Gastroesophageal sphincter (tissue), 4 donors: Measurements from ENCODE around the gene TSPAN10. TPM values are rescaled to one million over a fixed set of nuclear protein-coding genes. Genes with fewer than 3 reads are reported as not detected.

Experiments
- ATAC-seq: fragments of 150-250 bp; one replicate; pipeline ENCODE4 v1.9.1; 2016; ENCODE audit warnings: mild to moderate bottlenecking, moderate library complexity
- H3K27ac ChIP-seq, 4 donors: fragments of 200-600 bp; sonication (generic) in 3 of 4; 1 replicate in 3 of 4; 2 replicates in 1 of 4; pipeline ENCODE4 v1.5.1; 2016 to 2019
- H3K27me3 ChIP-seq: fragments of 200-600 bp; sonication (generic); one replicate; pipeline ENCODE4 v1.5.1; 2019
- H3K36me3 ChIP-seq, 2 donors: fragments of 200-600 bp; sonication (generic); one replicate each; pipeline ENCODE4 v1.5.1; 2019; ENCODE audit warnings: control low read depth in 1 of 2
- H3K4me1 ChIP-seq, 3 donors: fragments of 200-600 bp; sonication (generic); 1 replicate in 2 of 3; 2 replicates in 1 of 3; pipeline ENCODE4 v1.5.1; 2016 to 2019; ENCODE audit warnings: control low read depth in 2 of 3
- H3K4me3 ChIP-seq, 2 donors: fragments of 200-600 bp; sonication (generic); one replicate each; pipeline ENCODE4 v1.5.1; 2019; ENCODE audit warnings: mild to moderate bottlenecking in 1 of 2, moderate library complexity in 1 of 2
- H3K9me3 ChIP-seq, 3 donors: fragments of 200-600 bp; sonication (generic); one replicate each; pipeline ENCODE4 v1.5.1; 2017 to 2019; ENCODE audit warnings: control low read depth in 2 of 3
- CTCF ChIP-seq, 4 experiments: fragments of 200-600 bp in 2 of 4; fragments of 450-650 bp in 2 of 4; sonication (generic) in 1 of 4; IDR thresholded peaks; one replicate each; pipeline ENCODE4 v1.5.1; 2017 to 2019; ENCODE audit warnings: antibody characterized with exemption in 4 of 4, mild to moderate bottlenecking in 2 of 4, moderate library complexity in 2 of 4
- EP300 ChIP-seq: sonication (generic); formaldehyde crosslinking; IDR thresholded peaks from one replicate; pipeline ENCODE4 v1.6.1; 2017; ENCODE audit warnings: antibody characterized with exemption, mild to moderate bottlenecking
- POLR2A ChIP-seq, 2 donors: fragments of 450-650 bp; IDR thresholded peaks; one replicate each; pipeline ENCODE4 v1.6.1; 2017; ENCODE audit warnings: antibody characterized with exemption in 2 of 2, mild to moderate bottlenecking in 2 of 2, moderate library complexity in 1 of 2
- POLR2AphosphoS5 ChIP-seq: sonication (generic); formaldehyde crosslinking; IDR thresholded peaks from one replicate; pipeline ENCODE4 v1.6.1; 2017; ENCODE audit warnings: antibody characterized with exemption
- WGBS, 2 donors: methylation state at CpG; one replicate each; pipeline ENCODE4 v1.1.5; 2018; ENCODE audit warnings: low coverage in 1 of 2; 5-methylcytosine and 5-hydroxymethylcytosine counted together
- total RNA-seq, 4 donors: library from RNA; depleted of rRNA; stranded (reverse); fragments of >200 nt; gene quantifications; one replicate each; pipeline ENCODE4 v1.1.0, GENCODE V29; 2016

The TSPAN10 gene
- total RNA-seq, 4 donors from 2014 or later = 0.27 to 0.89 (median 0.30) TPM; not detected in 1

GRCh38 chr17:81646869-81647600 is 10.0 kb downstream of the TSPAN10 start:
- no peak for TF ChIP-seq POLR2A (IDR thresholded peaks at IDR 0.05)
- no peak for TF ChIP-seq POLR2AphosphoS5
- no peak for TF ChIP-seq CTCF (IDR thresholded peaks at IDR 0.05)
- TF ChIP-seq EP300 = no peak
- Histone ChIP-seq H3K27me3 (peaks cover 52% of the 10 kb centered on the region), H3K9me3 (peaks cover 0 to 11% (median 0%) of the 10 kb centered on the region in 3 donors), H3K27ac (no peak overlapping the region), H3K4me3 (no peak overlapping the region), H3K4me1 (peaks cover 0 to 8% (median 0%) of the 10 kb centered on the region in 3 donors), H3K36me3 (no peaks in the 10 kb centered on the region)
- 66% methylated on average over 8 of the region's 12 CpGs; no CpG with 5 or more reads in 1 of the 2 donors for WGBS, 2 donors
- no peak for ATAC-seq

DNA sequence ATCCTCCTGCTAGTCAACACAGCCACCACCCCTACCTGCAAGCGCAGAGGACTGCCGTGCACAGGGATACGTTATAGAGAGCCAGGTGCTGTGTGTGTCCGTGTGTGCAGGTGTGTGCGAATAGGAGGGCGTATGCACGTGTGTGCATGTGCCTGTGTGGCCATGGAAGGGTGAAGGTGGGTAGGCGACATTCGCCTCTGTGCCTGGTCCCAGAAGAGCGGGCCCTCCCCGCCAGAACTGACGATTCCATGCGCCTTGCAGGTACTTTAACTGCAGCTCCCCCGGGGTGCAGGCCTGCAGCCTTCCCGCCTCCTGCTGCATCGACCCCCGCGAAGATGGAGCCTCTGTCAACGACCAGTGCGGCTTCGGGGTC is 10.6 kb downstream of the TSPAN10 start:
- peaks cover 56% of the 10 kb centered on the region for H3K27me3 ChIP-seq
- peaks cover 0 to 8% (median 0%) of the 10 kb centered on the region in 3 donors for H3K4me1 ChIP-seq
- H3K4me3 ChIP-seq = no peak overlapping the region
- peaks cover 0 to 11% (median 0%) of the 10 kb centered on the region in 3 donors for H3K9me3 ChIP-seq
- H3K36me3 ChIP-seq = no peaks in the 10 kb centered on the region
- no peak overlapping the region for H3K27ac ChIP-seq
- TF ChIP-seq EP300 (no peak), POLR2A (IDR thresholded peaks at IDR 0.05) (no peak), CTCF (IDR thresholded peaks at IDR 0.05) (no peak), POLR2AphosphoS5 (no peak)
- no peak for ATAC-seq
- 38 to 39% methylated on average over 9 to 10 of the region's 21 CpGs for WGBS, 2 donors

DNA sequence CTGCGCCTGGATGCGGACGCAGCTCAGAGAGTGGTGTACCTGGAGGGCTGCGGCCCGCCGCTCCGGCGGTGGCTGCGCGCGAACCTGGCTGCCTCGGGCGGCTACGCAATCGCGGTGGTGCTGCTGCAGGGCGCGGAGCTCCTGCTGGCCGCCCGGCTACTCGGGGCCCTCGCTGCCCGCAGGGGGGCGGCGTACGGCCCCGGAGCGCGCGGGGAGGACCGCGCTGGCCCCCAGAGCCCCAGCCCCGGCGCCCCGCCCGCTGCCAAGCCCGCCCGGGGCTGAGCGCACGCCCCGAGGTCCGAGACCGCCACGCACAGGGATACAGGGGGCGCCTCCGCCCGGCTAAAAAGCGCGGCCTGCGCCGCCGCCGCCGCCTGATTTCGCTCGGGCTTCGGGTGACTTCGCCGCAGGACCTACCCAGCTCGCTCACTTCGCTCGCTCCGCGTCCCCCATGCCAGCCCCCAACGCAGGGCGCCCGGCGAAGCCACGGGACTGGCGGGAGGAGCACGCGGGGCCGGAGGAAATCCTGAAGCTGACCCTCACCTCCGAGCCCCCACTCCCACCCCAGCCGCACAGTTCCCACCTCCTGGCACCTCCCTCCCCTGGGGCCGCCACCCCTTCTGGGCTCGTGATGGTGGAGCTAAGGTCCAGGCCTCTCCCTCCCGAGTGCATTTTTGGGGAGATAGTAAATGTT is 11.2 kb downstream of the TSPAN10 start:
- no peak for ATAC-seq
- peaks cover 62% of the 10 kb centered on the region for H3K27me3 ChIP-seq
- peaks cover 0 to 11% (median 0%) of the 10 kb centered on the region in 3 donors for H3K9me3 ChIP-seq
- H3K4me1 ChIP-seq = peaks cover 0 to 8% (median 0%) of the 10 kb centered on the region in 3 donors
- H3K27ac ChIP-seq = no peak overlapping the region
- TF ChIP-seq POLR2A (IDR thresholded peaks at IDR 0.05) (no peak), EP300 (no peak), CTCF (IDR thresholded peaks at IDR 0.05) (no peak), POLR2AphosphoS5 (no peak)
- H3K36me3 ChIP-seq = no peaks in the 10 kb centered on the region
- 17% methylated on average over 3 of the region's 78 CpGs for WGBS, 2 donors
- H3K4me3 ChIP-seq = no peak overlapping the region

- Histone ChIP-seq H3K9me3 (peaks cover 0 to 11% (median 0%) of the 10 kb centered on the region in 3 donors), H3K27ac (no peak overlapping the region), H3K4me1 (peaks cover 0 to 8% (median 0%) of the 10 kb centered on the region in 3 donors), H3K4me3 (no peak overlapping the region), H3K27me3 (peaks cover 67% of the 10 kb centered on the region), H3K36me3 (no peaks in the 10 kb centered on the region)
- 55 to 88% methylated on average over 8 to 13 of the region's 14 CpGs for WGBS, 2 donors
- no peak for ATAC-seq
- TF ChIP-seq POLR2A (IDR thresholded peaks at IDR 0.05) (no peak), POLR2AphosphoS5 (no peak), EP300 (no peak), CTCF (IDR thresholded peaks at IDR 0.05) (no peak)
These were observed 11.7 kb downstream of the TSPAN10 start for GRCh38 chr17:81648707-81649085.
